ENCODE results near the gene C5orf22.
A peak's percentile ranks its signal among the peaks of the same experiment; 100 is the strongest.
"Not testable (repeated sequence)": the region's sequence is repeated elsewhere in the genome, so short reads cannot be mapped to it uniquely, and the experiment has no call there.

C5orf22 gene

GRCh38 chr5:31531888-31532547 lies at the start of gene C5orf22, which contains the start of gene DROSHA:
TSS of gene C5orf22 (plus strand) at chr5:31532301. CDS start at chr5:31532393, 92 bp downstream.
TSS of gene DROSHA (minus strand) at chr5:31532093. CDS start at chr5:31529059, 3,034 bp downstream.
- peak; percentile 82 for DNase-seq

GRCh38 chr5:31485376-31486207 lies 46.5 kb upstream of the C5orf22 start:
- no peak for DNase-seq

GRCh38 chr5:31486441-31486840 lies 45.7 kb upstream of the C5orf22 start:
- DNase-seq = no peak

GRCh38 chr5:31487506-31487905 lies 44.6 kb upstream of the C5orf22 start:
- no peak for DNase-seq

GRCh38 chr5:31492869-31493268 lies 39.2 kb upstream of the C5orf22 start:
- no peak for DNase-seq

GRCh38 chr5:31495336-31495735 lies 36.8 kb upstream of the C5orf22 start:
- DNase-seq = no peak

GRCh38 chr5:31496301-31496700 lies 35.8 kb upstream of the C5orf22 start:
- no peak for DNase-seq

GRCh38 chr5:31496891-31497290 lies 35.2 kb upstream of the C5orf22 start:
- DNase-seq = no peak

GRCh38 chr5:31500256-31500655 lies 31.8 kb upstream of the C5orf22 start:
- DNase-seq = no peak

- DNase-seq = no peak
Observed at GRCh38 chr5:31502506-31502905, 29.6 kb upstream of the C5orf22 start.

- DNase-seq = no peak
Observed at GRCh38 chr5:31504529-31504928, 27.6 kb upstream of the C5orf22 start.

GRCh38 chr5:31511305-31511704 lies 20.8 kb upstream of the C5orf22 start:
- DNase-seq = no peak

- no peak for DNase-seq
Observed at GRCh38 chr5:31516802-31517201, 15.3 kb upstream of the C5orf22 start.

- DNase-seq = no peak
Observed at GRCh38 chr5:31523041-31523440, 9.1 kb upstream of the C5orf22 start.

- DNase-seq = no peak
Observed at GRCh38 chr5:31530541-31531265, 1.4 kb upstream of the C5orf22 start.

GRCh38 chr5:31531543-31531887 lies 586 bp upstream of the C5orf22 start:
- DNase-seq = no peak

GRCh38 chr5:31534527-31535046 lies 2.5 kb downstream of the C5orf22 start:
- no peak for DNase-seq

GRCh38 chr5:31536873-31537272 lies 4.8 kb downstream of the C5orf22 start:
- no peak for DNase-seq

GRCh38 chr5:31537349-31537748 lies 5.2 kb downstream of the C5orf22 start:
- no peak for DNase-seq

GRCh38 chr5:31537851-31538250 lies 5.8 kb downstream of the C5orf22 start:
- DNase-seq = no peak

GRCh38 chr5:31549114-31549513 lies 17.0 kb downstream of the C5orf22 start:
- not testable (repeated sequence) for DNase-seq

GRCh38 chr5:31551878-31552277 lies 19.8 kb downstream of the C5orf22 start:
- DNase-seq = no peak

GRCh38 chr5:31553863-31554262 lies 21.8 kb downstream of the C5orf22 start:
- DNase-seq = no peak

Data from SIG-M5 (cell line).